PFSK-1 (cell line): ENCODE measurements around the gene MEG3.

Experiments used
- POLR2AphosphoS5 ChIP-seq: IDR thresholded peaks from 2 replicates; pipeline ENCODE4 v1.6.1; 2012; ENCODE audit warnings: low read depth, mild to moderate bottlenecking, control low read depth, low read length, moderate library complexity
- REST ChIP-seq, 2 experiments: IDR thresholded peaks; 2 replicates each; pipeline versions ENCODE4 v1.6.1 to v1.8.0; 2011 to 2012; ENCODE audit warnings: low read depth in 2 of 2, low read length in 2 of 2, control low read depth in 1 of 2, inconsistent platforms in 1 of 2, mild to moderate bottlenecking in 1 of 2, moderate library complexity in 1 of 2; ENCODE audit not compliant: insufficient read depth in 1 of 2
- SIN3A ChIP-seq: IDR thresholded peaks from 2 replicates; pipeline ENCODE4 v1.6.1; 2012; ENCODE audit warnings: mild to moderate bottlenecking, low read length, moderate library complexity, borderline replicate concordance; ENCODE audit not compliant: insufficient read depth
- TAF1 ChIP-seq: IDR thresholded peaks from 2 replicates; pipeline ENCODE4 v1.6.1; 2012; ENCODE audit warnings: low read length, control low read depth, borderline replicate concordance; ENCODE audit not compliant: insufficient read depth

- TF ChIP-seq REST (IDR thresholded peaks at IDR 0.05; ENCODE audit: insufficient read depth in 1 of 2, low read depth in 2 of 2, low read length in 2 of 2) (no peak), POLR2AphosphoS5 (no peak), TAF1 (no peak), SIN3A (no peak)
These were observed 8.3 kb downstream of the MEG3 start for GRCh38 chr14:100834082-100834793.
